Astrocyte (in vitro differentiated cells and primary cell): ENCODE results near the gene EIF1.

ENCODE experiments used
- CTCF ChIP-seq: IDR thresholded peaks from 2 replicates; pipeline ENCODE4 v1.5.1; 2011; ENCODE audit warnings: low read depth, mild to moderate bottlenecking, inconsistent platforms, low read length, moderate library complexity; ENCODE audit not compliant: insufficient read depth
- EZH2 ChIP-seq: IDR thresholded peaks from 2 replicates; pipeline ENCODE4 v1.6.1; 2012; ENCODE audit warnings: mild to moderate bottlenecking, low read length, inconsistent platforms; ENCODE audit not compliant: insufficient read depth

- TF ChIP-seq CTCF, result no peak
- TF ChIP-seq EZH2, result no peak
These were observed 12.6 kb upstream of the EIF1 start for GRCh38 chr17:41676058-41676419.
